ENCODE data around the gene IGF2. TPM values are rescaled to one million over a fixed set of nuclear protein-coding genes. Genes with fewer than 3 reads are reported as not detected.

Gene IGF2
- total and polyA plus RNA-seq, 10 of the 15 experiments (the other 5 are each of a cell fraction or from before 2014, with no cell fraction given): 0.41 TPM; not detected in 9

DNA sequence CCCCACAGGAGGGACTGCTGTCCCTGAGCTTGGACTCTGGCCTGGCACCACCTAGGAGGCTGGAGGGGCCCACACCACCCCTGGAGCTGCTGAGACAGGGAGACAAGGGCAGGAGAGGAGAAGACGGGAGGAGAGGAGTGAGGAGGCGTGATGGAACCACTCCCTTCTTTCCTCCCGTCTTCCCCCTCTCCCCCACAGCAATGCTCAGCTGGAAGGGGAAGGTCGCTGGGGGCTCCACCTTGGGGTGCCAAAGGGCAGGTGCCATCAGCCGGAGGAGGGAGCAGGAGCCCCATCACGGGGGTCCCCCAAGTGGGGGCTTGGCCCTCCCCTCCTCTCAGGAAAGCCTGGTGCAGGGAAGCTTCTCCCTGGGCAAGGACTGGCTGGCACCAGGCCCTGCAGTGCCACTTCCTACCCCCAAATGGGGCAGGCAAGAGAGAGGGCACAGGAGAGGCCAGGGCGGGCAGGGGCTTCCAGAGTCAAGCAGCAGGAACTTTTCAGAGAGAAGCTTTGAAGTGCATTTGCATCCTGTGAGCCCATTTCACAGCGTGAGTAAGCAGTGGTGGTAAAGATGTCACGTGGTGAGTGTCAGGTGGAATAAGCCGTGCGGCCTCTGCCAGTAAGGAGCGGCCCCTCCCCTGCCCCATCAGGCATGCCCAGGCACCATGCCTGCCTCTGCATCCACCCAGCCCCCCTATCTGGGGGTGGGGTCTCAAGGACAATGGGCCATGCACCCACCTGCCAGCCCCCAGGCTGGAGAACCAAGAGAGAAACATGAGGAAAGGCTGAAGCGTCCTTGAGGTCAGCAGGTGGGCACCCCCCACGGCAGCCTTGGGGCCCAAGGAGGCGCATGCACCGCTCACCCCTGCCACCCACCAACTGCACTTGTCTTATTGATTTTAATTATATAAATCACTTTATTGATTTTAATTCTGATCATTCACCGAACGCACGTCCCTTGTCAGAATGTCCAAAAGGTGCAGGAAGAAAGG, 4.9 kb downstream of the IGF2 start:
- DNase-seq (ENCODE audit: low read depth, low spot score) (no peak), FAIRE-seq (no peak), ATAC-seq (no peak)
- Histone ChIP-seq H3K9me3 (replicated peaks; ENCODE audit: control insufficient read depth, insufficient read depth, low read length) (no peaks in the 10 kb centered on the region), H3K36me3 (ENCODE audit: control insufficient read depth in 2 of 2, insufficient read depth in 2 of 2, low read length in 1 of 2) (no peaks in the 10 kb centered on the region), H4K20me1 (ENCODE audit: control insufficient read depth, insufficient read depth) (no peaks in the 10 kb centered on the region), H3K4me3 (no peak overlapping the region), H3K4me1 (ENCODE audit: control insufficient read depth, insufficient read depth, low read length) (no peaks in the 10 kb centered on the region), H3K9ac (ENCODE audit: control insufficient read depth, insufficient read depth, low read length) (no peak overlapping the region), H3K79me2 (ENCODE audit: control insufficient read depth, insufficient read depth, low read length) (no peaks in the 10 kb centered on the region), H3K27ac (ENCODE audit: control insufficient read depth, insufficient read depth) (no peak overlapping the region), H3K27me3 (replicated peaks in 1 of 2; ENCODE audit: control insufficient read depth in 2 of 2, insufficient read depth in 2 of 2, low read length in 1 of 2) (peaks cover 2 to 5% of the 10 kb centered on the region in 2 experiments; a peak in 3 of 4 replicates), H3K4me2 (ENCODE audit: control insufficient read depth, insufficient read depth) (no peak overlapping the region), H2AFZ (ENCODE audit: control insufficient read depth, low read depth, low read length) (no peak overlapping the region)
- TF ChIP-seq HDAC6 (IDR thresholded peaks at IDR 0.05; ENCODE audit: unreplicated experiment) (no peak), EP300 (IDR thresholded peaks at IDR 0.05; ENCODE audit: borderline replicate concordance in 1 of 2, control insufficient read depth in 1 of 2, low read depth in 2 of 2, low read length in 2 of 2) (no peak), EGR1 (IDR thresholded peaks at IDR 0.05; ENCODE audit: borderline replicate concordance in 1 of 2, low read depth in 2 of 2, low read length in 2 of 2) (no peak), SMC3 (IDR thresholded peaks at IDR 0.05; ENCODE audit: borderline replicate concordance, low read length) (no peak), NR2C1 (IDR thresholded peaks at IDR 0.05) (no peak), CBFB (IDR thresholded peaks at IDR 0.05; ENCODE audit: low read depth) (no peak), DPF2 (IDR thresholded peaks at IDR 0.05) (no peak), RAD51 (IDR thresholded peaks at IDR 0.05) (no peak), KLF5 (IDR thresholded peaks at IDR 0.05; ENCODE audit: partially characterized antibody) (no peak), MTA2 (IDR thresholded peaks at IDR 0.05; ENCODE audit: low read depth) (no peak), SREBF2 (IDR thresholded peaks at IDR 0.05; ENCODE audit: low read length) (no peak), RCOR1 (conservative IDR thresholded peaks at IDR 0.05; ENCODE audit: low read depth, low read length) (no peak), ESRRA (IDR thresholded peaks at IDR 0.05; ENCODE audit: low read length) (no peak)
- TF ChIP-seq, protein P1, sequence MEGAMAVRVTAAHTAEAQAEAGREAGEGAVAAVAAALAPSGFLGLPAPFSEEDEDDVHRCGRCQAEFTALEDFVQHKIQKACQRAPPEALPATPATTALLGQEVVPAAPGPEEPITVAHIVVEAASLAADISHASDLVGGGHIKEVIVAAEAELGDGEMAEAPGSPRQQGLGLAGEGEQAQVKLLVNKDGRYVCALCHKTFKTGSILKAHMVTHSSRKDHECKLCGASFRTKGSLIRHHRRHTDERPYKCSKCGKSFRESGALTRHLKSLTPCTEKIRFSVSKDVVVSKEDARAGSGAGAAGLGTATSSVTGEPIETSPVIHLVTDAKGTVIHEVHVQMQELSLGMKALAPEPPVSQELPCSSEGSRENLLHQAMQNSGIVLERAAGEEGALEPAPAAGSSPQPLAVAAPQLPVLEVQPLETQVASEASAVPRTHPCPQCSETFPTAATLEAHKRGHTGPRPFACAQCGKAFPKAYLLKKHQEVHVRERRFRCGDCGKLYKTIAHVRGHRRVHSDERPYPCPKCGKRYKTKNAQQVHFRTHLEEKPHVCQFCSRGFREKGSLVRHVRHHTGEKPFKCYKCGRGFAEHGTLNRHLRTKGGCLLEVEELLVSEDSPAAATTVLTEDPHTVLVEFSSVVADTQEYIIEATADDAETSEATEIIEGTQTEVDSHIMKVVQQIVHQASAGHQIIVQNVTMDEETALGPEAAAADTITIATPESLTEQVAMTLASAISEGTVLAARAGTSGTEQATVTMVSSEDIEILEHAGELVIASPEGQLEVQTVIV (IDR thresholded peaks at IDR 0.05; ENCODE audit: borderline replicate concordance, partially characterized antibody): no peak
- TF ChIP-seq, protein P2, sequence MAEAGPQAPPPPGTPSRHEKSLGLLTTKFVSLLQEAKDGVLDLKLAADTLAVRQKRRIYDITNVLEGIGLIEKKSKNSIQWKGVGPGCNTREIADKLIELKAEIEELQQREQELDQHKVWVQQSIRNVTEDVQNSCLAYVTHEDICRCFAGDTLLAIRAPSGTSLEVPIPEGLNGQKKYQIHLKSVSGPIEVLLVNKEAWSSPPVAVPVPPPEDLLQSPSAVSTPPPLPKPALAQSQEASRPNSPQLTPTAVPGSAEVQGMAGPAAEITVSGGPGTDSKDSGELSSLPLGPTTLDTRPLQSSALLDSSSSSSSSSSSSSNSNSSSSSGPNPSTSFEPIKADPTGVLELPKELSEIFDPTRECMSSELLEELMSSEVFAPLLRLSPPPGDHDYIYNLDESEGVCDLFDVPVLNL (IDR thresholded peaks at IDR 0.05; ENCODE audit: low read depth, low read length): no peak
- TF ChIP-seq, protein P3, sequence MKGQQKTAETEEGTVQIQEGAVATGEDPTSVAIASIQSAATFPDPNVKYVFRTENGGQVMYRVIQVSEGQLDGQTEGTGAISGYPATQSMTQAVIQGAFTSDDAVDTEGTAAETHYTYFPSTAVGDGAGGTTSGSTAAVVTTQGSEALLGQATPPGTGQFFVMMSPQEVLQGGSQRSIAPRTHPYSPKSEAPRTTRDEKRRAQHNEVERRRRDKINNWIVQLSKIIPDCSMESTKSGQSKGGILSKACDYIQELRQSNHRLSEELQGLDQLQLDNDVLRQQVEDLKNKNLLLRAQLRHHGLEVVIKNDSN (IDR thresholded peaks at IDR 0.05; ENCODE audit: borderline replicate concordance, extremely low read length, insufficient read depth, low read depth, low read length): no peak
- WGBS (ENCODE audit: insufficient coverage, insufficient replicate concordance, low lambda C conversion rate, missing lambda C conversion rate): 36% methylated on average over 16 of the region's 19 CpGs
- RAD21 ChIA-PET (ENCODE audit: unreplicated experiment): no interaction called here
- POLR2A ChIA-PET: no interaction called here
- SMC1A ChIA-PET (ENCODE audit: uncharacterized antibody, unreplicated experiment): interaction anchor here (0.8 kb wide), 1 partner anchor 8 kb away, joined by 3 read pairs; no protein-coding TSS in a partner anchor
- CTCF ChIA-PET: interaction anchor here (1.0 to 1.2 kb wide), 2 partner anchors 18 to 98 kb away, joined by 3 read pairs; no protein-coding TSS in a partner anchor
- intact Hi-C loops (cut with micrococcal nuclease; ENCODE audit: unreplicated experiment) (no loop called here), in situ Hi-C loops (cut with MboI) (no loop called here)
- no TSS peak for BruUV-seq (replicated peaks)

Data from GM12878 (cell line).